ENCODE measurements around the gene OXCT2.
A peak's percentile ranks its signal among the peaks of the same experiment; 100 is the strongest.
"Not testable (repeated sequence)": the region's sequence is repeated elsewhere in the genome, so short reads cannot be mapped to it uniquely, and the experiment has no call there.

OXCT2 gene

GRCh38 chr1:39771022-39771532 is at the start of gene OXCT2:
Gene OXCT2, minus strand, starts transcription at chr1:39771348. Its CDS starts 93 bp downstream, at chr1:39771255.
- not testable (repeated sequence) for DNase-seq

- DNase-seq = no peak
Observed at GRCh38 chr1:39819091-39819812, 48.1 kb upstream of the OXCT2 start.

GRCh38 chr1:39818482-39818881 is 47.3 kb upstream of the OXCT2 start:
- no peak for DNase-seq

- peak in 1 of 2 experiments; percentile 45 for DNase-seq
Observed at GRCh38 chr1:39817091-39817932, 46.2 kb upstream of the OXCT2 start.

- DNase-seq = peak; percentile 50 to 88
Observed at GRCh38 chr1:39816415-39817090, 45.4 kb upstream of the OXCT2 start.

- no peak for DNase-seq
Observed at GRCh38 chr1:39812913-39813312, 41.8 kb upstream of the OXCT2 start.

GRCh38 chr1:39808784-39809517 is 37.8 kb upstream of the OXCT2 start:
- no peak for DNase-seq

- no peak for DNase-seq
Observed at GRCh38 chr1:39805385-39805784, 34.2 kb upstream of the OXCT2 start.

GRCh38 chr1:39802496-39803260 is 31.5 kb upstream of the OXCT2 start:
- DNase-seq = no peak

- no peak for DNase-seq
Observed at GRCh38 chr1:39800471-39800835, 29.3 kb upstream of the OXCT2 start.

GRCh38 chr1:39799770-39800470 is 28.8 kb upstream of the OXCT2 start:
- DNase-seq = peak in 1 of 2 experiments; percentile 30

- DNase-seq = peak in 1 of 2 experiments; percentile 27
Observed at GRCh38 chr1:39798859-39799769, 28.0 kb upstream of the OXCT2 start.

- no peak for DNase-seq
Observed at GRCh38 chr1:39795651-39796050, 24.5 kb upstream of the OXCT2 start.

- DNase-seq = no peak
Observed at GRCh38 chr1:39791838-39792237, 20.7 kb upstream of the OXCT2 start.

- no peak for DNase-seq
Observed at GRCh38 chr1:39789571-39790110, 18.5 kb upstream of the OXCT2 start.

- DNase-seq = peak; percentile 32 to 55
Observed at GRCh38 chr1:39788758-39789570, 17.8 kb upstream of the OXCT2 start, which contains the start of gene BMP8B. Gene BMP8B, minus strand, starts transcription at chr1:39788865. Its CDS starts 380 bp downstream, at chr1:39788485.

- no peak for DNase-seq
Observed at GRCh38 chr1:39788426-39788757, 17.2 kb upstream of the OXCT2 start.

GRCh38 chr1:39787964-39788363 is 16.8 kb upstream of the OXCT2 start:
- not testable (repeated sequence) for DNase-seq

GRCh38 chr1:39787468-39787867 is 16.3 kb upstream of the OXCT2 start:
- DNase-seq = no peak
